ENCODE data around the gene FBXO11.

- no peak for TF ChIP-seq CTCF (conservative IDR thresholded peaks at IDR 0.05)
- TF ChIP-seq EZH2 (IDR thresholded peaks at IDR 0.05; ENCODE audit: low read depth), result no peak
Observed at GRCh38 chr2:47842846-47843245, 63.5 kb downstream of the FBXO11 start.

All from PC-9 (cell line).